GM18502 (cell line): ENCODE results near the gene MMP28.

ENCODE experiments used
- ATAC-seq: cut with Tn5 transposase; IDR thresholded peaks from one replicate; pipeline ENCODE4 v1.9.1; 2021; ENCODE audit warnings: mild to moderate bottlenecking; ENCODE audit not compliant: unreplicated experiment, poor library complexity

MMP28 gene

GRCh38 chr17:35745749-35746320 lies 49.6 kb downstream of the MMP28 start:
- no peak for ATAC-seq

GRCh38 chr17:35745246-35745645 lies 50.2 kb downstream of the MMP28 start:
- ATAC-seq = no peak

GRCh38 chr17:35744830-35745229 lies 50.6 kb downstream of the MMP28 start:
- no peak for ATAC-seq

GRCh38 chr17:35743626-35744328 lies 51.7 kb downstream of the MMP28 start:
- ATAC-seq = no peak

- ATAC-seq = no peak
Observed at GRCh38 chr17:35742896-35743477, 52.5 kb downstream of the MMP28 start.

GRCh38 chr17:35742496-35742895 lies 52.9 kb downstream of the MMP28 start:
- no peak for ATAC-seq

GRCh38 chr17:35740997-35741931 lies 54.2 kb downstream of the MMP28 start:
- ATAC-seq = no peak

GRCh38 chr17:35740216-35740615 lies 55.2 kb downstream of the MMP28 start:
- ATAC-seq = no peak

- no peak for ATAC-seq
Observed at GRCh38 chr17:35738519-35739133, 56.8 kb downstream of the MMP28 start.

GRCh38 chr17:35736236-35736635 lies 59.2 kb downstream of the MMP28 start:
- ATAC-seq = no peak

GRCh38 chr17:35735036-35735805 lies 60.2 kb downstream of the MMP28 start:
- no peak for ATAC-seq

- ATAC-seq = no peak
Observed at GRCh38 chr17:35734396-35734795, 61.0 kb downstream of the MMP28 start.

- ATAC-seq = no peak
Observed at GRCh38 chr17:35733366-35733765, 62.1 kb downstream of the MMP28 start.

GRCh38 chr17:35732806-35733136 lies 62.7 kb downstream of the MMP28 start:
- no peak for ATAC-seq

GRCh38 chr17:35731917-35732805 lies 63.3 kb downstream of the MMP28 start:
- ATAC-seq = no peak

- no peak for ATAC-seq
Observed at GRCh38 chr17:35731239-35731916, 64.1 kb downstream of the MMP28 start, which contains the start of gene RASL10B. TSS of gene RASL10B (plus strand) at chr17:35731639. CDS start at chr17:35735185, 3,546 bp downstream.

GRCh38 chr17:35730400-35731005 lies 64.9 kb downstream of the MMP28 start:
- ATAC-seq = no peak

GRCh38 chr17:35729405-35729833 lies 66.0 kb downstream of the MMP28 start:
- no peak for ATAC-seq
